ENCODE measurements around the gene CTSA. TPM values are rescaled to one million over a fixed set of nuclear protein-coding genes. Genes with fewer than 3 reads are reported as not detected.

CTSA gene
- total and polyA plus RNA-seq, 9 of the 15 experiments (the other 6 are each of a cell fraction or from before 2014, with no cell fraction given) = 8.8 to 61.7 (median 28.3) TPM

DNA sequence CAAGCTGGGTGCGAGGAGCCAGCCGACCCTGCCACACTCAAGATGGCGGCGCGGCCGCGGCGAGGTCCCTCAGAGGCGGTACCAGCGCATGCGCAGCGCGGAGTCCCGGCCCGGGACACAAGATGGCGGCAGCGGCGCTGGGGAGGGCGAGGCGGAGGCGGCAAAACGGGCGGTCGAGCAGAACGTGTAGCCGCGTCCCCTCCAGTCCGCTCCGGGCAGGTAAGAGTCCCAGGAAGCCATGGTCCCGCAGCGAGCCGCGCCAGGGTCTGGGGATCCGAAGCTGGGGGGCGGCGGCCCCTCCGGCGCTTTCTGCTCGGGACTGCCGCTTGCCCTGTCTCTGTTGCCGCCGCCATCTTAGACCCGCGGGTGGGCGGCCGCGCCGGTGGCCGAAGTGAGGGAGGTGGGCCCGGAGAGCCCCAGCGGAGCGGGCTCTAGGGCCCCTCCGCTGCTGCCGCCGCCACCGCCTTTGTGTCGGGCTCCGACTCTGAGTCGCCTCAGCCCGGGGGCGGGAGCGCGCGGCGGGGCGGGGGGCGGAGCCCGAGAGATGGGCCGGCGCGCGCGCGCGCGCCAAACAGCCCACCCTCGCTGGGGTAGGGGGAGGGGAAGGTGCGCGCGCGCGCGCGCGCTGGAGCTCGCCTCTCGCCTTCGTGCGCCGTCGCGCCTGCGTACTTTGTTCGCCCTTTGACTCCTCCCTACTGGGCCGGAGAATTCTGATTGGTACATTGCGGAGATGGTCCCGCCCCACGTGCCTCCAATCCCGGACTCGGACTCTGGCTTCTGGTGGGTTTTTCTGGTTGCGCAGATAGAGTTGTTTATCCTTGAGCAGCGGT, 43.7 kb downstream of the CTSA start, which contains the start of gene PCIF1 (continued):
- TF ChIP-seq, protein P1, sequence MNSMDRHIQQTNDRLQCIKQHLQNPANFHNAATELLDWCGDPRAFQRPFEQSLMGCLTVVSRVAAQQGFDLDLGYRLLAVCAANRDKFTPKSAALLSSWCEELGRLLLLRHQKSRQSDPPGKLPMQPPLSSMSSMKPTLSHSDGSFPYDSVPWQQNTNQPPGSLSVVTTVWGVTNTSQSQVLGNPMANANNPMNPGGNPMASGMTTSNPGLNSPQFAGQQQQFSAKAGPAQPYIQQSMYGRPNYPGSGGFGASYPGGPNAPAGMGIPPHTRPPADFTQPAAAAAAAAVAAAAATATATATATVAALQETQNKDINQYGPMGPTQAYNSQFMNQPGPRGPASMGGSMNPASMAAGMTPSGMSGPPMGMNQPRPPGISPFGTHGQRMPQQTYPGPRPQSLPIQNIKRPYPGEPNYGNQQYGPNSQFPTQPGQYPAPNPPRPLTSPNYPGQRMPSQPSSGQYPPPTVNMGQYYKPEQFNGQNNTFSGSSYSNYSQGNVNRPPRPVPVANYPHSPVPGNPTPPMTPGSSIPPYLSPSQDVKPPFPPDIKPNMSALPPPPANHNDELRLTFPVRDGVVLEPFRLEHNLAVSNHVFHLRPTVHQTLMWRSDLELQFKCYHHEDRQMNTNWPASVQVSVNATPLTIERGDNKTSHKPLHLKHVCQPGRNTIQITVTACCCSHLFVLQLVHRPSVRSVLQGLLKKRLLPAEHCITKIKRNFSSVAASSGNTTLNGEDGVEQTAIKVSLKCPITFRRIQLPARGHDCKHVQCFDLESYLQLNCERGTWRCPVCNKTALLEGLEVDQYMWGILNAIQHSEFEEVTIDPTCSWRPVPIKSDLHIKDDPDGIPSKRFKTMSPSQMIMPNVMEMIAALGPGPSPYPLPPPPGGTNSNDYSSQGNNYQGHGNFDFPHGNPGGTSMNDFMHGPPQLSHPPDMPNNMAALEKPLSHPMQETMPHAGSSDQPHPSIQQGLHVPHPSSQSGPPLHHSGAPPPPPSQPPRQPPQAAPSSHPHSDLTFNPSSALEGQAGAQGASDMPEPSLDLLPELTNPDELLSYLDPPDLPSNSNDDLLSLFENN (IDR thresholded peaks at IDR 0.05; ENCODE audit: low read depth in 2 of 2, low read length in 2 of 2) = no peak; a peak in 1 of 4 replicates
- no peak for TF ChIP-seq TCF7L2 (IDR thresholded peaks at IDR 0.05; ENCODE audit: low read depth, low read length)
- TF ChIP-seq SRSF3 (IDR thresholded peaks at IDR 0.05; ENCODE audit: insufficient read depth, low read length) = no peak
- TF ChIP-seq DLX4 (CRISPR knock-in tag; IDR thresholded peaks at IDR 0.05) = no peak
- 0 out of 2 replicates have a peak, but pooled peaks have one; percentile 78 for TF ChIP-seq ZNF24 (IDR thresholded peaks at IDR 0.05)
- TF ChIP-seq POLR2A (conservative IDR thresholded peaks at IDR 0.05) = peak; percentile 99
- peak; percentile 40; the same call in 1 of the 2 replicates for TF ChIP-seq LCOR (CRISPR knock-in tag; IDR thresholded peaks at IDR 0.05)
- no peak for TF ChIP-seq HDAC3 (IDR thresholded peaks at IDR 0.05; ENCODE audit: borderline replicate concordance, partially characterized antibody)
- no peak for TF ChIP-seq SREBF1 (IDR thresholded peaks at IDR 0.05; ENCODE audit: borderline replicate concordance, low read depth, low read length)
- TF ChIP-seq, protein P2, sequence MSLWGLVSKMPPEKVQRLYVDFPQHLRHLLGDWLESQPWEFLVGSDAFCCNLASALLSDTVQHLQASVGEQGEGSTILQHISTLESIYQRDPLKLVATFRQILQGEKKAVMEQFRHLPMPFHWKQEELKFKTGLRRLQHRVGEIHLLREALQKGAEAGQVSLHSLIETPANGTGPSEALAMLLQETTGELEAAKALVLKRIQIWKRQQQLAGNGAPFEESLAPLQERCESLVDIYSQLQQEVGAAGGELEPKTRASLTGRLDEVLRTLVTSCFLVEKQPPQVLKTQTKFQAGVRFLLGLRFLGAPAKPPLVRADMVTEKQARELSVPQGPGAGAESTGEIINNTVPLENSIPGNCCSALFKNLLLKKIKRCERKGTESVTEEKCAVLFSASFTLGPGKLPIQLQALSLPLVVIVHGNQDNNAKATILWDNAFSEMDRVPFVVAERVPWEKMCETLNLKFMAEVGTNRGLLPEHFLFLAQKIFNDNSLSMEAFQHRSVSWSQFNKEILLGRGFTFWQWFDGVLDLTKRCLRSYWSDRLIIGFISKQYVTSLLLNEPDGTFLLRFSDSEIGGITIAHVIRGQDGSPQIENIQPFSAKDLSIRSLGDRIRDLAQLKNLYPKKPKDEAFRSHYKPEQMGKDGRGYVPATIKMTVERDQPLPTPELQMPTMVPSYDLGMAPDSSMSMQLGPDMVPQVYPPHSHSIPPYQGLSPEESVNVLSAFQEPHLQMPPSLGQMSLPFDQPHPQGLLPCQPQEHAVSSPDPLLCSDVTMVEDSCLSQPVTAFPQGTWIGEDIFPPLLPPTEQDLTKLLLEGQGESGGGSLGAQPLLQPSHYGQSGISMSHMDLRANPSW (CRISPR knock-in tag; IDR thresholded peaks at IDR 0.05) = no peak
- TF ChIP-seq CTCFL (IDR thresholded peaks at IDR 0.05; ENCODE audit: borderline replicate concordance, insufficient read depth, low read depth, low read length, poor library complexity, severe bottlenecking) = peak; percentile 54
- TF ChIP-seq EP300 (IDR thresholded peaks at IDR 0.05; ENCODE audit: low read length) = no peak
- TF ChIP-seq ZNF23 (CRISPR knock-in tag; IDR thresholded peaks at IDR 0.05) = no peak
- peak; percentile 53 for TF ChIP-seq RBM22 (IDR thresholded peaks at IDR 0.05; ENCODE audit: low read depth, low read length, poor library complexity, severe bottlenecking)
- TF ChIP-seq PCBP2 (IDR thresholded peaks at IDR 0.05; ENCODE audit: low read depth, low read length, poor library complexity, severe bottlenecking) = no peak
- TF ChIP-seq HNRNPUL1 (IDR thresholded peaks at IDR 0.05; ENCODE audit: low read length) = no peak
- 0 out of 2 replicates have a peak, but pooled peaks have one; percentile 47 for TF ChIP-seq E2F1 (CRISPR knock-in tag; IDR thresholded peaks at IDR 0.05)

Measured in K562 (cell line).